ENCODE measurements around the gene LUZP1.

GRCh38 chr1:23152966-23153684 lies 15.5 kb downstream of the LUZP1 start:
- TF ChIP-seq CTCF (IDR thresholded peaks at IDR 0.05; ENCODE audit: low read depth, low read length, missing input control) = no peak
- no peak for TF ChIP-seq TAF1 (conservative IDR thresholded peaks at IDR 0.05)
- TF ChIP-seq REST (IDR thresholded peaks at IDR 0.05) = no peak
- TF ChIP-seq YY1 (IDR thresholded peaks at IDR 0.05) = no peak
- TF ChIP-seq NR2F2 (IDR thresholded peaks at IDR 0.05) = no peak
- no peak for TF ChIP-seq SP1 (IDR thresholded peaks at IDR 0.05)
- no peak for TF ChIP-seq FOXA2 (IDR thresholded peaks at IDR 0.05)
- TF ChIP-seq FOXA1 (IDR thresholded peaks at IDR 0.05) = no peak
- TF ChIP-seq ZBTB33 (IDR thresholded peaks at IDR 0.05) = no peak
- TF ChIP-seq JUND (IDR thresholded peaks at IDR 0.05) = no peak
- TF ChIP-seq EGR1 (IDR thresholded peaks at IDR 0.05; ENCODE audit: low read depth in 2 of 2) = no peak
- TF ChIP-seq MAX (IDR thresholded peaks at IDR 0.05) = no peak

Measured in liver (tissue), 3 donors.